ENCODE measurements around the gene RARB. TPM values are rescaled to one million over a fixed set of nuclear protein-coding genes. Genes with fewer than 3 reads are reported as not detected.

RARB gene
- total and polyA plus RNA-seq, 11 donors, result 4.3 to 21.0 (median 16.3) TPM

DNA sequence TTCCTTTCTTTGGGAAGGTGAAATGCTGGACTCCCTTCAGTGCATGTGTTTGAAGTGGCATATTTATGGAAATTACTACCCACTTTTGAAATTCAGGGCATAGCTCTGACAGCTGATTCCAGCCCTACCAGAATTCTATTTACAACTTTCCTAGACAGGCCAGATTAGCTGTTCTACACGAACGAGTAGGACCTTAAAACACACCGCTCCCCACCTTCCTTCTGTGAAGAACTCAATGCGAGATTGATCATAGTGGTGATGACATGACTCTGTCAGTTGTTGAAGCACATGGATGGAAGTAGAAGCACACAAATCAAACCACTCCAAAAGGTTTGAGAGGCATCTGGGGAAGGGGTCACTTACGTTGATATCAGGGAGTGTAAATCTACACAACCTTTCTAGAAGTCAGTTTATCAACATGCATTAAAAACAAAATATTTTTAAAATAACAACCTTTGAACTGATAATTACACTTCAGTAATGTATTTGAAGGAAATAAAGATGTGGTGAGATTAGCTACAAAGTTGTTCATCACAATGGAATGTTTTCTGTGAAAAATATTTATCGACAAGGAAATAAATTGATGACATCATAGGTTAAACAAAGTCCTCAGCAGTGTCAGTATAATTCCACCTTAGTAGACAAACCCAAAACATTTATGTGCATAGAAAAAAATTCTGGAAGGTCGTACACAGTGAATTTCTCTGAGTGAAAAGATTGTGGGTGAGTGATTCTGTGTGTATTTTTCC is 29.8 kb downstream of the RARB start:
- H3K4me1 ChIP-seq, result peaks cover 3 to 84% (median 57%) of the 10 kb centered on the region in 12 donors
- TF ChIP-seq, protein P1, sequence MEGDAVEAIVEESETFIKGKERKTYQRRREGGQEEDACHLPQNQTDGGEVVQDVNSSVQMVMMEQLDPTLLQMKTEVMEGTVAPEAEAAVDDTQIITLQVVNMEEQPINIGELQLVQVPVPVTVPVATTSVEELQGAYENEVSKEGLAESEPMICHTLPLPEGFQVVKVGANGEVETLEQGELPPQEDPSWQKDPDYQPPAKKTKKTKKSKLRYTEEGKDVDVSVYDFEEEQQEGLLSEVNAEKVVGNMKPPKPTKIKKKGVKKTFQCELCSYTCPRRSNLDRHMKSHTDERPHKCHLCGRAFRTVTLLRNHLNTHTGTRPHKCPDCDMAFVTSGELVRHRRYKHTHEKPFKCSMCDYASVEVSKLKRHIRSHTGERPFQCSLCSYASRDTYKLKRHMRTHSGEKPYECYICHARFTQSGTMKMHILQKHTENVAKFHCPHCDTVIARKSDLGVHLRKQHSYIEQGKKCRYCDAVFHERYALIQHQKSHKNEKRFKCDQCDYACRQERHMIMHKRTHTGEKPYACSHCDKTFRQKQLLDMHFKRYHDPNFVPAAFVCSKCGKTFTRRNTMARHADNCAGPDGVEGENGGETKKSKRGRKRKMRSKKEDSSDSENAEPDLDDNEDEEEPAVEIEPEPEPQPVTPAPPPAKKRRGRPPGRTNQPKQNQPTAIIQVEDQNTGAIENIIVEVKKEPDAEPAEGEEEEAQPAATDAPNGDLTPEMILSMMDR (IDR thresholded peaks at IDR 0.05), result no peak
- no peak for TF ChIP-seq POLR2A (IDR thresholded peaks at IDR 0.05)
- 31 to 49% (median 44%) methylated on average over 7 of the region's 7 CpGs for WGBS, 4 donors
- intact Hi-C loops (cut with DNase I), result no loop called here
- peak overlapping the region in 10 of 12 donors; percentile 34 to 89 (median 73) for H3K27ac ChIP-seq
- DNase-seq (no peak), ATAC-seq (peak; percentile 36 to 78 (median 44))
- no peaks in the 10 kb centered on the region for H3K27me3 ChIP-seq
- peaks cover 0 to 16% (median 0%) of the 10 kb centered on the region in 9 donors for H3K36me3 ChIP-seq
- peak overlapping the region in 2 of 12 donors; percentile 1 to 14 for H3K4me3 ChIP-seq
- no peaks in the 10 kb centered on the region for H3K9me3 ChIP-seq

DNA sequence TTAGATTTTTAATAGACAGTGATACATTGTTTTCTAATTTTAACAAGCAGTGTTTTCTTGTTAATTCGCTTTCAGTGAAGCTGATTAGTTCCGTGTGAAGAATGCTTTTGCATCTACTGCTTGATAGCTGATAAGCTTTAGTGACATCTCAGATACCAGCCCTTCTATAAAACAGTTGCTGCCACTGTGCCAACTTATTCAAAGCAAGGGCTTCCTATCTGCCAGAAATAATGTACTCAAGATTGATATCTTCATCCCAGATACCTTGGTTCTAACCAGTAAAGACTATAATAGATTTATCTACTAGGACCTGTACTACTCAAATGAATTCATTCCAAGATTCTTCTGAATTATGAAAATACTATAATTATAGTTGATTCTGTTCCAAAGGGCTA is 30.4 kb downstream of the RARB start:
- no peak for TF ChIP-seq POLR2A (IDR thresholded peaks at IDR 0.05)
- TF ChIP-seq, protein P1 (IDR thresholded peaks at IDR 0.05), result no peak
- intact Hi-C loops (cut with DNase I), result no loop called here
- no peak for DNase-seq
- peak overlapping the region in 8 of 12 donors; percentile 43 to 89 (median 76) for H3K27ac ChIP-seq
- peak overlapping the region in 1 of 12 donors; percentile 1 for H3K4me3 ChIP-seq
- peaks cover 0 to 16% (median 0%) of the 10 kb centered on the region in 9 donors for H3K36me3 ChIP-seq
- ATAC-seq, result no peak
- 32 to 44% (median 40%) methylated on average over 2 of the region's 2 CpGs for WGBS, 4 donors
- no peaks in the 10 kb centered on the region for H3K27me3 ChIP-seq
- peaks cover 3 to 80% (median 55%) of the 10 kb centered on the region in 12 donors for H3K4me1 ChIP-seq
- no peaks in the 10 kb centered on the region for H3K9me3 ChIP-seq

DNA sequence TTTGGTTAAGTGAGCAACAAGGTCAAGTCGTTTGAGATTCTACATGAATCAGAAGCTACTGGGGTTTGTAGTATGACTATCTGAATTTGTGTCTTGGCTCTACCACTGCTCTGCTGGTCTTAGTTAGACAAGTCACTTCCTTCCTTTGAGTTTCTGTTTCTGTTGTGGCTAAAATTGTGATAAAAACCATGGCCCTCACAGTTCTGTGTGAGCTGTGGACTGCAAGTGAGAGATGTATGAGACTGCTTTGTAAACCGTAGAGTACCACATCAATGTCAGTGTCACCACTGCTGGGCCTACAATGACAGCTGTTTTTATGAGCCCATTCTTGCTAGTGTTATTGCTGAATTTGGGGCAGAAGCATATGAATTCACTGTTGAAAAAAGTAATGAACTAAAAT is 32.7 kb downstream of the RARB start:
- no peak for ATAC-seq
- H3K27ac ChIP-seq, result peak overlapping the region in 1 of 12 donors; percentile 32
- WGBS, 4 donors, result 58 to 67% (median 63%) methylated on average over 2 of the region's 2 CpGs

DNA sequence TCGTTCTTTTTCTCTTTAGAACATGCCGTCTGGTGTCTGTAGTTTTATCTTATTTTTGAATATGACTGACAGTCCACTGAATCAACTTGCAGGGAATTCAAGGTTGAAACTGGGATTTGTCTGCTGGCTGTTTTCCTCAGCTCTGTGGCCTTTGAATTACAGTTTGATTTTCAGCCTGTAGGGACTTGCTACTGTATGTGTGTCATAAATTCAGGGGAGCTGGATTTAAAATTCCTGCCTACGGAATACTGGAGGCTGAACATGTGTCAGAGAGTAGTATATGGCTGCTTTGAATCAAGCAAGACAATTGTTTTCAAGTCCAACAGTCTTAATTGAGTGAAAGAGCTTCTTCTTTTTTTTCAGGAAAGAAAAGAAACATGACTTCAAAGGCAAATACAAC is 33.9 kb downstream of the RARB start:
- TF ChIP-seq, protein P1 (IDR thresholded peaks at IDR 0.05), result no peak
- no peak for TF ChIP-seq POLR2A (IDR thresholded peaks at IDR 0.05)
- no peaks in the 10 kb centered on the region for H3K9me3 ChIP-seq
- 75 to 85% (median 81%) methylated on average over 3 of the region's 3 CpGs for WGBS, 4 donors
- H3K27me3 ChIP-seq, result no peaks in the 10 kb centered on the region
- no peak for DNase-seq
- H3K36me3 ChIP-seq, result peaks cover 0 to 16% (median 0%) of the 10 kb centered on the region in 9 donors
- peaks cover 0 to 59% (median 23%) of the 10 kb centered on the region in 12 donors for H3K4me1 ChIP-seq
- no peak overlapping the region for H3K4me3 ChIP-seq
- ATAC-seq, result no peak
- intact Hi-C loops (cut with DNase I), result no loop called here
- H3K27ac ChIP-seq, result no peak overlapping the region

More for the DNA sequence above, 32.7 kb downstream of the RARB start:
- H3K27me3 ChIP-seq, result no peaks in the 10 kb centered on the region
- H3K4me1 ChIP-seq, result peaks cover 0 to 67% (median 35%) of the 10 kb centered on the region in 12 donors
- TF ChIP-seq, protein P1 (IDR thresholded peaks at IDR 0.05), result no peak
- no peaks in the 10 kb centered on the region for H3K9me3 ChIP-seq
- H3K36me3 ChIP-seq, result peaks cover 0 to 16% (median 0%) of the 10 kb centered on the region in 9 donors
- intact Hi-C loops (cut with DNase I), result no loop called here
- no peak overlapping the region for H3K4me3 ChIP-seq
- DNase-seq, result no peak
